Measurements from ENCODE around the gene VSIG8.
"Not testable (repeated sequence)": the region's sequence is repeated elsewhere in the genome, so short reads cannot be mapped to it uniquely, and the experiment has no call there.

Gene VSIG8

GRCh38 chr1:159862557-159862956 is at the start of gene VSIG8:
Gene VSIG8, minus strand, starts transcription at chr1:159862657. Its CDS starts 136 bp downstream, at chr1:159862521.
- DNase-seq = no peak

GRCh38 chr1:159911326-159912070 is 49.0 kb upstream of the VSIG8 start:
- no peak for DNase-seq

- DNase-seq = no peak
Measured at GRCh38 chr1:159908031-159908940, 45.8 kb upstream of the VSIG8 start.

- DNase-seq = no peak
Measured at GRCh38 chr1:159906960-159907359, 44.5 kb upstream of the VSIG8 start.

GRCh38 chr1:159904036-159904435 is 41.6 kb upstream of the VSIG8 start:
- DNase-seq = not testable (repeated sequence)

GRCh38 chr1:159902541-159902940 is 40.1 kb upstream of the VSIG8 start:
- DNase-seq = no peak

- DNase-seq = no peak
Measured at GRCh38 chr1:159900755-159901360, 38.4 kb upstream of the VSIG8 start.

- peak; percentile 35 for DNase-seq
Measured at GRCh38 chr1:159900086-159900680, 37.7 kb upstream of the VSIG8 start, which contains the start of gene CFAP45. Gene CFAP45, minus strand, starts transcription at chr1:159900165. Its CDS starts 67 bp downstream, at chr1:159900098.

- not testable (repeated sequence) for DNase-seq
Measured at GRCh38 chr1:159899634-159900033, 37.2 kb upstream of the VSIG8 start.

GRCh38 chr1:159898527-159898926 is 36.1 kb upstream of the VSIG8 start:
- no peak for DNase-seq

GRCh38 chr1:159897962-159898361 is 35.5 kb upstream of the VSIG8 start:
- no peak for DNase-seq

- no peak for DNase-seq
Measured at GRCh38 chr1:159896546-159896930, 34.1 kb upstream of the VSIG8 start.

- no peak for DNase-seq
Measured at GRCh38 chr1:159895836-159896545, 33.5 kb upstream of the VSIG8 start.

- DNase-seq = no peak
Measured at GRCh38 chr1:159895286-159895685, 32.8 kb upstream of the VSIG8 start.

- no peak for DNase-seq
Measured at GRCh38 chr1:159892944-159893343, 30.5 kb upstream of the VSIG8 start.

GRCh38 chr1:159891275-159892157 is 29.1 kb upstream of the VSIG8 start:
- DNase-seq = peak; percentile 71

- DNase-seq = no peak
Measured at GRCh38 chr1:159890390-159890789, 27.9 kb upstream of the VSIG8 start.

GRCh38 chr1:159889821-159890252 is 27.4 kb upstream of the VSIG8 start:
- DNase-seq = peak; percentile 74

- DNase-seq = no peak
Measured at GRCh38 chr1:159889202-159889601, 26.7 kb upstream of the VSIG8 start.

- no peak for DNase-seq
Measured at GRCh38 chr1:159884296-159884695, 21.8 kb upstream of the VSIG8 start.

- DNase-seq = no peak
Measured at GRCh38 chr1:159883134-159883533, 20.7 kb upstream of the VSIG8 start.
